OCI-LY1 (cell line): ENCODE results near the gene TTC21A.

Source experiments
- CTCF ChIP-seq: fragments of 200-600 bp; sonication (generic), shearing (Covaris generic); IDR thresholded peaks from 2 replicates; pipeline ENCODE4 v1.5.1; 2017; ENCODE audit warnings: mild to moderate bottlenecking, antibody characterized with exemption, low read length, moderate library complexity, mixed read lengths
- EZH2 ChIP-seq: fragments of 200-600 bp; sonication (generic), shearing (Covaris generic); IDR thresholded peaks from 2 replicates; pipeline ENCODE4 v1.8.0; 2017; ENCODE audit warnings: borderline replicate concordance, mixed run types, mild to moderate bottlenecking, antibody characterized with exemption, low read length, moderate library complexity, mixed read lengths

DNA sequence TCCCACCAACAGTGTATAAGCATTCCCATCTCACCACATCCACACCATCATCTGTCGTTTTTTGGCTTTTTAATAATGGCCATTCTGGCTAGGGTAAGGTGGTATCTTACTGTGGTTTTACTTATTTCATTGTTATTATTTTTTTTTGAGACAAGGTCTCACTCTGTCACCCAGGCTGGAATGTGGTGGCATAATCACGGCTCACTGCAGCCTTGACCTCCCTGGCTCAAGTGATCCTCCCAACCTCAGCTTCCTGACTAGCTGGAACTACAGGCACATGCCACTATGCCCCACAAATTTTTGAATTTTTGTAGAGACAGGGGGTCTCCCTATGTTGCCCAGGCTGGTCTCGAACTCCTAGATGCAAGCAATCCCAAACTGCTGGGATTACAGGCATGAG is 56.9 kb downstream of the TTC21A start:
- no peak for TF ChIP-seq EZH2
- TF ChIP-seq CTCF = no peak
